Brain pericyte (primary cell): ENCODE measurements around the gene DLX3.
"Not testable (repeated sequence)": the region's sequence is repeated elsewhere in the genome, so short reads cannot be mapped to it uniquely, and the experiment has no call there.

Experiments
- DNase-seq: peaks from one replicate; pipeline ENCODE4 v3.0.0-alpha.2; 2012; ENCODE audit warnings: low read depth, low spot score

The DLX3 gene

GRCh38 chr17:49995055-49995738 lies at the start of gene DLX3:
TSS of gene DLX3 (minus strand) at chr17:49995224. CDS start at chr17:49994998, 226 bp downstream.
- DNase-seq: no peak

- DNase-seq: no peak
Measured at GRCh38 chr17:50044483-50044882, 49.5 kb upstream of the DLX3 start.

- no peak for DNase-seq
Measured at GRCh38 chr17:50043290-50044148, 48.5 kb upstream of the DLX3 start.

- DNase-seq: no peak
Measured at GRCh38 chr17:50042211-50042610, 47.2 kb upstream of the DLX3 start.

- not testable (repeated sequence) for DNase-seq
Measured at GRCh38 chr17:50040496-50040895, 45.5 kb upstream of the DLX3 start.

GRCh38 chr17:50039058-50039457 lies 44.0 kb upstream of the DLX3 start:
- DNase-seq: no peak

GRCh38 chr17:50037321-50038107 lies 42.5 kb upstream of the DLX3 start:
- no peak for DNase-seq

- no peak for DNase-seq
Measured at GRCh38 chr17:50036455-50037261, 41.6 kb upstream of the DLX3 start.

GRCh38 chr17:50035945-50036344 lies 40.9 kb upstream of the DLX3 start:
- DNase-seq: no peak

GRCh38 chr17:50035421-50035879 lies 40.4 kb upstream of the DLX3 start:
- no peak for DNase-seq

GRCh38 chr17:50034498-50035364 lies 39.7 kb upstream of the DLX3 start:
- DNase-seq: no peak

GRCh38 chr17:50033316-50033715 lies 38.3 kb upstream of the DLX3 start:
- no peak for DNase-seq

- DNase-seq: no peak
Measured at GRCh38 chr17:50029185-50029584, 34.2 kb upstream of the DLX3 start.

- no peak for DNase-seq
Measured at GRCh38 chr17:50028736-50029120, 33.7 kb upstream of the DLX3 start.

GRCh38 chr17:50027881-50028735 lies 33.1 kb upstream of the DLX3 start:
- no peak for DNase-seq

GRCh38 chr17:50027172-50027880 lies 32.3 kb upstream of the DLX3 start:
- DNase-seq: no peak

- peak; percentile 66 for DNase-seq
Measured at GRCh38 chr17:50026837-50027171, 31.8 kb upstream of the DLX3 start.

GRCh38 chr17:50026046-50026675 lies 31.1 kb upstream of the DLX3 start:
- no peak for DNase-seq
